ENCODE results near the gene ZNF652. TPM values are rescaled to one million over a fixed set of nuclear protein-coding genes. Genes with fewer than 3 reads are reported as not detected.

The ZNF652 gene
- total RNA-seq, 1 experiment from 2014 or later = 18.2 TPM

- no peak overlapping the region for H3K4me3 ChIP-seq (ENCODE audit: low read length)
- no peaks in the 10 kb centered on the region for H3F3A ChIP-seq (ENCODE audit: low read length, unreplicated experiment)
- no peak overlapping the region for H2AFZ ChIP-seq (ENCODE audit: low read length)
- DNase-seq (no peak), ATAC-seq (no peak)
- H3K79me2 ChIP-seq (ENCODE audit: low read length) = no peaks in the 10 kb centered on the region
- TF ChIP-seq EZH2 (IDR thresholded peaks at IDR 0.05; ENCODE audit: low read length, unreplicated experiment) = no peak
- TF ChIP-seq, protein P1, sequence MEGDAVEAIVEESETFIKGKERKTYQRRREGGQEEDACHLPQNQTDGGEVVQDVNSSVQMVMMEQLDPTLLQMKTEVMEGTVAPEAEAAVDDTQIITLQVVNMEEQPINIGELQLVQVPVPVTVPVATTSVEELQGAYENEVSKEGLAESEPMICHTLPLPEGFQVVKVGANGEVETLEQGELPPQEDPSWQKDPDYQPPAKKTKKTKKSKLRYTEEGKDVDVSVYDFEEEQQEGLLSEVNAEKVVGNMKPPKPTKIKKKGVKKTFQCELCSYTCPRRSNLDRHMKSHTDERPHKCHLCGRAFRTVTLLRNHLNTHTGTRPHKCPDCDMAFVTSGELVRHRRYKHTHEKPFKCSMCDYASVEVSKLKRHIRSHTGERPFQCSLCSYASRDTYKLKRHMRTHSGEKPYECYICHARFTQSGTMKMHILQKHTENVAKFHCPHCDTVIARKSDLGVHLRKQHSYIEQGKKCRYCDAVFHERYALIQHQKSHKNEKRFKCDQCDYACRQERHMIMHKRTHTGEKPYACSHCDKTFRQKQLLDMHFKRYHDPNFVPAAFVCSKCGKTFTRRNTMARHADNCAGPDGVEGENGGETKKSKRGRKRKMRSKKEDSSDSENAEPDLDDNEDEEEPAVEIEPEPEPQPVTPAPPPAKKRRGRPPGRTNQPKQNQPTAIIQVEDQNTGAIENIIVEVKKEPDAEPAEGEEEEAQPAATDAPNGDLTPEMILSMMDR (conservative IDR thresholded peaks at IDR 0.05; ENCODE audit: low read depth, low read length) = no peak
- no peak for TF ChIP-seq EZH2phosphoT487 (IDR thresholded peaks at IDR 0.05; ENCODE audit: borderline replicate concordance, low read length)
- no TSS peak for BruUV-seq (replicated peaks)
- no peaks in the 10 kb centered on the region for H3K9me2 ChIP-seq (replicated peaks; ENCODE audit: low read length)
- intact Hi-C loops (cut with micrococcal nuclease) = no loop called here
- H3K27me3 ChIP-seq (ENCODE audit: low read length) = no peaks in the 10 kb centered on the region
- no peak overlapping the region for H3K9ac ChIP-seq (ENCODE audit: low read length)
- CTCF ChIA-PET = no interaction called here
- H3K36me3 ChIP-seq (ENCODE audit: low read depth, low read length) = no peaks in the 10 kb centered on the region
- no peaks in the 10 kb centered on the region for H4K20me1 ChIP-seq (ENCODE audit: low read length)
- no peak overlapping the region for H3K4me2 ChIP-seq (ENCODE audit: low read length)
- H3K27ac ChIP-seq (ENCODE audit: low read length) = no peak overlapping the region
- H3K4me1 ChIP-seq (ENCODE audit: insufficient read depth, low read length) = peaks cover 12% of the 10 kb centered on the region
- POLR2A ChIA-PET (ENCODE audit: unreplicated experiment) = interaction anchor here (0.6 kb wide), 1 partner anchor 9 kb away, joined by 3 read pairs; no protein-coding TSS in a partner anchor
- no peaks in the 10 kb centered on the region for H3K9me3 ChIP-seq (ENCODE audit: low read length)
Observed at GRCh38 chr17:49258394-49258793, 103.7 kb downstream of the ZNF652 start.

- Histone ChIP-seq H2AFZ (ENCODE audit: low read length) (no peak overlapping the region), H3F3A (ENCODE audit: low read length, unreplicated experiment) (no peaks in the 10 kb centered on the region), H3K4me3 (ENCODE audit: low read length) (no peak overlapping the region), H4K20me1 (ENCODE audit: low read length) (no peaks in the 10 kb centered on the region), H3K4me1 (ENCODE audit: insufficient read depth, low read length) (peaks cover 5% of the 10 kb centered on the region; the same call in 1 of the 2 replicates), H3K27me3 (ENCODE audit: low read length) (no peaks in the 10 kb centered on the region), H3K9ac (ENCODE audit: low read length) (no peak overlapping the region), H3K4me2 (ENCODE audit: low read length) (no peak overlapping the region), H3K9me3 (ENCODE audit: low read length) (no peaks in the 10 kb centered on the region), H3K79me2 (ENCODE audit: low read length) (no peaks in the 10 kb centered on the region), H3K27ac (ENCODE audit: low read length) (no peak overlapping the region), H3K9me2 (replicated peaks; ENCODE audit: low read length) (no peaks in the 10 kb centered on the region), H3K36me3 (ENCODE audit: low read depth, low read length) (no peaks in the 10 kb centered on the region)
- intact Hi-C loops (cut with micrococcal nuclease) = no loop called here
- POLR2A ChIA-PET (ENCODE audit: unreplicated experiment) = no interaction called here
- ATAC-seq (no peak), DNase-seq (no peak)
- no TSS peak for BruUV-seq (replicated peaks)
- CTCF ChIA-PET = no interaction called here
- TF ChIP-seq, protein P1 (conservative IDR thresholded peaks at IDR 0.05; ENCODE audit: low read depth, low read length) = no peak
- TF ChIP-seq EZH2 (IDR thresholded peaks at IDR 0.05; ENCODE audit: low read length, unreplicated experiment) (no peak), EZH2phosphoT487 (IDR thresholded peaks at IDR 0.05; ENCODE audit: borderline replicate concordance, low read length) (no peak)
Observed at GRCh38 chr17:49255125-49255524, 106.9 kb downstream of the ZNF652 start.

DNA sequence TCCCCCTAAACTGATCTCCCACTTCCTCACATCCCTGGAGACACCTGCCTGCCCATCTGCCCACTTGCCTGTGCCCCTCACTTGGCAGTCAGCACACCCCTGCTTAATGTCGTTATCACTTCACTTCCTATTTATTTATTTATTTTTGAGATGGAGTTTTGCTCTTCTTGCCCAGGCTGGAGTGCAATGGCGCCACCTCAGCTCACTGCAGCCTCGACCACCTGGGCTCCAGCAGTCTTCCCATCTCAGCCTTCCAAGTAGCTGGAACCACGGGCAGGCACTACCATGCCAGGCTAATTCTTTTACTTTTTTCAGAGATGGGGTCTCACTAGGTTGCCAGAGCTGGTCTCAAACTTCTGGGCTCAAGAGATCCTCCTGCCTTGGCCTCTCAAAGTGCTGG lies 108.0 kb downstream of the ZNF652 start:
- no peak overlapping the region for H3K4me3 ChIP-seq (ENCODE audit: low read length)
- H3K36me3 ChIP-seq (ENCODE audit: low read depth, low read length) = no peaks in the 10 kb centered on the region
- no peaks in the 10 kb centered on the region for H3K9me3 ChIP-seq (ENCODE audit: low read length)
- H3K9me2 ChIP-seq (replicated peaks; ENCODE audit: low read length) = no peaks in the 10 kb centered on the region
- no peak for TF ChIP-seq EZH2phosphoT487 (IDR thresholded peaks at IDR 0.05; ENCODE audit: borderline replicate concordance, low read length)
- TF ChIP-seq, protein P1 (conservative IDR thresholded peaks at IDR 0.05; ENCODE audit: low read depth, low read length) = peak; percentile 21; the same call in 1 of the 2 replicates
- no TSS peak for BruUV-seq (replicated peaks)
- ATAC-seq = no peak
- ChIA-PET CTCF (no interaction called here), POLR2A (ENCODE audit: unreplicated experiment) (no interaction called here)
- no peaks in the 10 kb centered on the region for H4K20me1 ChIP-seq (ENCODE audit: low read length)
- peaks cover 6% of the 10 kb centered on the region; the same call in 1 of the 2 replicates for H3K4me1 ChIP-seq (ENCODE audit: insufficient read depth, low read length)
- intact Hi-C loops (cut with micrococcal nuclease) = no loop called here
- H3K79me2 ChIP-seq (ENCODE audit: low read length) = no peaks in the 10 kb centered on the region
- H3K4me2 ChIP-seq (ENCODE audit: low read length) = no peak overlapping the region
- H3K9ac ChIP-seq (ENCODE audit: low read length) = no peak overlapping the region
- H3K27me3 ChIP-seq (ENCODE audit: low read length) = no peaks in the 10 kb centered on the region
- H2AFZ ChIP-seq (ENCODE audit: low read length) = no peak overlapping the region
- H3F3A ChIP-seq (ENCODE audit: low read length, unreplicated experiment) = no peaks in the 10 kb centered on the region
- no peak for DNase-seq
- H3K27ac ChIP-seq (ENCODE audit: low read length) = no peak overlapping the region
